ENCODE measurements around the gene PRDM16.

The PRDM16 gene

GRCh38 chr1:3454811-3455618 is 386.0 kb downstream of the PRDM16 start (continued):
- no peak for TF ChIP-seq POU6F1 (CRISPR knock-in tag; IDR thresholded peaks at IDR 0.05; ENCODE audit: borderline replicate concordance, low read depth)
- no peak for TF ChIP-seq ZC3H10 (CRISPR knock-in tag; IDR thresholded peaks at IDR 0.05)
- TF ChIP-seq ZNF70 (CRISPR knock-in tag; IDR thresholded peaks at IDR 0.05) = no peak
- TF ChIP-seq PPARA (CRISPR knock-in tag; IDR thresholded peaks at IDR 0.05; ENCODE audit: borderline replicate concordance) = no peak

- no peak for ATAC-seq
- no peak for TF ChIP-seq POU6F1 (CRISPR knock-in tag; IDR thresholded peaks at IDR 0.05; ENCODE audit: borderline replicate concordance, low read depth)
- TF ChIP-seq TOX (CRISPR knock-in tag; IDR thresholded peaks at IDR 0.05; ENCODE audit: borderline replicate concordance) = no peak
- no peak for TF ChIP-seq ARNTL (CRISPR knock-in tag; IDR thresholded peaks at IDR 0.05; ENCODE audit: borderline replicate concordance, low read depth)
- no peak for TF ChIP-seq ZNF70 (CRISPR knock-in tag; IDR thresholded peaks at IDR 0.05)
- TF ChIP-seq RARB (CRISPR knock-in tag; IDR thresholded peaks at IDR 0.05) = no peak
- TF ChIP-seq ZFP3 (CRISPR knock-in tag; IDR thresholded peaks at IDR 0.05) = no peak
- no peak for TF ChIP-seq PATZ1 (CRISPR knock-in tag; IDR thresholded peaks at IDR 0.05; ENCODE audit: borderline replicate concordance)
- TF ChIP-seq PPARA (CRISPR knock-in tag; IDR thresholded peaks at IDR 0.05; ENCODE audit: borderline replicate concordance) = no peak
These were observed 386.9 kb downstream of the PRDM16 start for GRCh38 chr1:3455670-3456448.

- ATAC-seq = no peak
- no peak for TF ChIP-seq POU6F1 (CRISPR knock-in tag; IDR thresholded peaks at IDR 0.05; ENCODE audit: borderline replicate concordance, low read depth)
- no peak for TF ChIP-seq TSHZ2 (CRISPR knock-in tag; IDR thresholded peaks at IDR 0.05)
- no peak for TF ChIP-seq ARNTL (CRISPR knock-in tag; IDR thresholded peaks at IDR 0.05; ENCODE audit: borderline replicate concordance, low read depth)
- no peak for TF ChIP-seq TCF4 (CRISPR knock-in tag; IDR thresholded peaks at IDR 0.05; ENCODE audit: borderline replicate concordance)
- TF ChIP-seq SNAI2 (CRISPR knock-in tag; IDR thresholded peaks at IDR 0.05) = no peak
- no peak for TF ChIP-seq PPARA (CRISPR knock-in tag; IDR thresholded peaks at IDR 0.05; ENCODE audit: borderline replicate concordance)
- no peak for TF ChIP-seq ESRRG (CRISPR knock-in tag; IDR thresholded peaks at IDR 0.05)
- TF ChIP-seq ZFP30 (CRISPR knock-in tag; IDR thresholded peaks at IDR 0.05) = no peak
- TF ChIP-seq RARB (CRISPR knock-in tag; IDR thresholded peaks at IDR 0.05) = no peak
- no peak for TF ChIP-seq PATZ1 (CRISPR knock-in tag; IDR thresholded peaks at IDR 0.05; ENCODE audit: borderline replicate concordance)
- TF ChIP-seq ZNF70 (CRISPR knock-in tag; IDR thresholded peaks at IDR 0.05) = no peak
- TF ChIP-seq BACH2 (CRISPR knock-in tag; IDR thresholded peaks at IDR 0.05; ENCODE audit: borderline replicate concordance) = no peak
- TF ChIP-seq CSRNP3 (CRISPR knock-in tag; IDR thresholded peaks at IDR 0.05) = no peak
- TF ChIP-seq ZFP3 (CRISPR knock-in tag; IDR thresholded peaks at IDR 0.05) = no peak
- no peak for TF ChIP-seq TOX (CRISPR knock-in tag; IDR thresholded peaks at IDR 0.05; ENCODE audit: borderline replicate concordance)
- no peak for TF ChIP-seq GLIS3 (CRISPR knock-in tag; IDR thresholded peaks at IDR 0.05)
- TF ChIP-seq OSR1 (CRISPR knock-in tag; IDR thresholded peaks at IDR 0.05) = no peak
- TF ChIP-seq ZC3H10 (CRISPR knock-in tag; IDR thresholded peaks at IDR 0.05) = no peak
- no peak for TF ChIP-seq ISL1 (CRISPR knock-in tag; IDR thresholded peaks at IDR 0.05)
- no peak for TF ChIP-seq ZNF8 (CRISPR knock-in tag; IDR thresholded peaks at IDR 0.05)
These were observed 387.5 kb downstream of the PRDM16 start for GRCh38 chr1:3456449-3456963.
